Measurements from ENCODE around the gene DEDD. TPM values are rescaled to one million over a fixed set of nuclear protein-coding genes. Genes with fewer than 3 reads are reported as not detected.

DEDD gene
- total RNA-seq, 2 donors from 2014 or later = 49.8 to 51.3 TPM

GRCh38 chr1:161081519-161081918, 50.9 kb downstream of the DEDD start:
- Mint-ChIP-seq H3K4me1 (ENCODE audit: low read depth) (peaks cover 5% of the 10 kb centered on the region), H3K27ac (no peak overlapping the region), H3K36me3 (ENCODE audit: insufficient read depth in 2 of 2) (no peaks in the 10 kb centered on the region), H3K27me3 (ENCODE audit: low read depth) (no peaks in the 10 kb centered on the region), H3K9me3 (no peaks in the 10 kb centered on the region), H3K4me3 (no peak overlapping the region)
- ATAC-seq (replicated peaks in 1 of 2) (no peak), DNase-seq (no peak)

DNA sequence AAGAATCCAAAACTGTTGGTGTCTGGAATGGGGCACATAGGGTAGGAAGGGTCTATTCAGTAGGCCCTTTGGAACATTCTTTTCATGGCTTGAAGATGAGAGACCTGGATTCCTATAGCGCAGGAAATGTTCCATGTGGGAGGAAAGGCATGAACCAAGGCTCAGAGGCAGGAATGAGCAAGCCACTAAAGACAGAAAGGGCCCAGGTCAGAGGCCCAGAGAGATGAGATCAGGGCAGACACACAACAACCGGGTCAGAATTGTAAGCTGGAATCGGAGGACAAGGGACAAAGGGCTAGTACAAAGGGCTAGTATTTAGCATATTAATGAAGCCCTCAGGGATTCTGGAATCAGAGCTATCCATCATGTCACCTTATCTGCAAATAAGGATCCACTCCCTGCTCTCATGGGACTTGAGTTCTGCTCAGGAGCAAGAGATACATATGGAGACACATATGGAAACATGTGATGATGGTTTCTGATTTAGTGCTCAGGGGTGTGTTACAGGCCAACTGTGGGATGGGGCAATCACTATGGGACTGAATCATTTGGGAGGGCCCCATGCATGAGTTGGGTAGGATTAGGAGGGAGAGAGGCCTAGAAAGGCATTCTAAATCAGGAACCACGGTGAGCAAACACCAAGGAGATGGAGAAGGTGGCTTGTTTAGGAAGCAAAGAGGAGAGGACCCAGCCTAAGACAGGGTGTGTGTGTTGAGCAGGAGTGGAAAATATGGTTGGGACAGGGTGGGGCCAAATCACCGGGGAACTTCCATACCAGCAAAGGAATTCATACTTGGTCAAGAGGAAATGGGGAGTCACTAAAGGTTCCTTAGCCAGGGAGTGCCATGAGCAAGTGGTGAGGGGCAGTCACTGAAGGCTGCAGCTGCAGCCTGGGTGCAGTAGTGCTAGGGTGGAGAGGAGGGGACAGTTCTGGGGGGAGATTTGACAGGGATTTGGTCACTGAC, 51.7 kb downstream of the DEDD start:
- DNase-seq (no peak), ATAC-seq (replicated peaks in 1 of 2) (peak in 1 of 2 donors; percentile 36)
- Mint-ChIP-seq H3K4me3 (no peak overlapping the region), H3K36me3 (ENCODE audit: insufficient read depth in 2 of 2) (no peaks in the 10 kb centered on the region), H3K27ac (no peak overlapping the region), H3K4me1 (ENCODE audit: low read depth) (peaks cover 5% of the 10 kb centered on the region), H3K27me3 (ENCODE audit: low read depth) (no peaks in the 10 kb centered on the region), H3K9me3 (no peaks in the 10 kb centered on the region)

- no peak overlapping the region for H3K27ac Mint-ChIP-seq
These were observed 52.9 kb downstream of the DEDD start for GRCh38 chr1:161079436-161080110.

GRCh38 chr1:161077426-161077825, 55.0 kb downstream of the DEDD start:
- Mint-ChIP-seq H3K27me3 (ENCODE audit: low read depth) (no peaks in the 10 kb centered on the region), H3K4me1 (ENCODE audit: low read depth) (peaks cover 5% of the 10 kb centered on the region), H3K36me3 (ENCODE audit: insufficient read depth in 2 of 2) (no peaks in the 10 kb centered on the region), H3K27ac (no peak overlapping the region), H3K4me3 (no peak overlapping the region), H3K9me3 (no peaks in the 10 kb centered on the region)
- ATAC-seq (replicated peaks in 1 of 2) (no peak), DNase-seq (no peak)

More at GRCh38 chr1:161079436-161080110, 52.9 kb downstream of the DEDD start:
- Mint-ChIP-seq H3K4me3 (no peak overlapping the region), H3K9me3 (no peaks in the 10 kb centered on the region), H3K27me3 (ENCODE audit: low read depth) (no peaks in the 10 kb centered on the region), H3K4me1 (ENCODE audit: low read depth) (peaks cover 5% of the 10 kb centered on the region), H3K36me3 (ENCODE audit: insufficient read depth in 2 of 2) (no peaks in the 10 kb centered on the region)
- ATAC-seq (replicated peaks in 1 of 2) (peak in 1 of 2 donors; percentile 27), DNase-seq (no peak)

GRCh38 chr1:161076410-161076809, 56.1 kb downstream of the DEDD start:
- peaks cover 13% of the 10 kb centered on the region for H3K4me1 Mint-ChIP-seq (ENCODE audit: low read depth)
- no peak overlapping the region for H3K4me3 Mint-ChIP-seq
- ATAC-seq (replicated peaks in 1 of 2) (no peak), DNase-seq (no peak)
- H3K27me3 Mint-ChIP-seq (ENCODE audit: low read depth) = no peaks in the 10 kb centered on the region
- H3K9me3 Mint-ChIP-seq = no peaks in the 10 kb centered on the region
- no peak overlapping the region for H3K27ac Mint-ChIP-seq
- no peaks in the 10 kb centered on the region for H3K36me3 Mint-ChIP-seq (ENCODE audit: insufficient read depth in 2 of 2)

DNA sequence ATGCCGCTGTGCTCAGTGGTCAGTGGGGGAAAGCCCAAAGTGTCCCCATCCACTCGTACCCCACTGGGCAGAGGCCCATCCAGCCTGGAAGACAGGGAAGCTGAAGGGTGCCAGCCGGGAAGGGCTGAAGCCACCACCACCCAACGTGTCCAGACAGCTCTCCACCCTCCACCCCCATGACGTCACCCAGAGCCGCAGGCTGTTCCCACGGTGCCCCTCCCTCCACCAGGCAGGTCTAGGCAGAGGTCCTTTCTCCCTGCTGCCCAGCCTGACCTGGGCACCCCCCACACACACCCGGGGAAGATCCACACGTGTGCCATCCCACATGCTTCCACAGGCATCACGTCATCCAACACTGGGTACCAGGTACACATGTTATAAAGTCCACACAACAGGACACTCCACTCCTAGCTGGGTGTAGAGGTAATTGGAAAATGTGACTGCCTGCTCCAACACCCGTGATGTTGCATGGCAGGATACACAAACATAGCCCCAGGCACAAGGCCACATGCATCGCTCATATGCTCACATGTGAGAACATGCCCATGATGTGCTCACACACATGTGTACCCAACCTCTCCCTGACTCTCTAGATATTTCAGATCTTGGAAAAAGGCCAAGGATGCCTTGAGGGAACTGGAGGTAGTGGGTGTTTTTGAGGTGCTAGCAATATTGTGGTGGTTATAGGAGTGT, 57.6 kb downstream of the DEDD start:
- H3K4me3 Mint-ChIP-seq = no peak overlapping the region
- ATAC-seq (replicated peaks in 1 of 2) = no peak
- H3K36me3 Mint-ChIP-seq (ENCODE audit: insufficient read depth in 2 of 2) = peaks cover 0 to under 1% of the 10 kb centered on the region in 2 donors

GRCh38 chr1:161073474-161074121, 58.9 kb downstream of the DEDD start:
- ATAC-seq (replicated peaks in 1 of 2) (no peak), DNase-seq (no peak)
- peaks cover 26% of the 10 kb centered on the region for H3K4me1 Mint-ChIP-seq (ENCODE audit: low read depth)
- H3K27ac Mint-ChIP-seq = no peak overlapping the region
- no peaks in the 10 kb centered on the region for H3K27me3 Mint-ChIP-seq (ENCODE audit: low read depth)
- H3K4me3 Mint-ChIP-seq = no peak overlapping the region
- peaks cover 7 to 9% of the 10 kb centered on the region in 2 donors for H3K36me3 Mint-ChIP-seq (ENCODE audit: insufficient read depth in 2 of 2)
- H3K9me3 Mint-ChIP-seq = no peaks in the 10 kb centered on the region

More for the DNA sequence above, 57.6 kb downstream of the DEDD start:
- DNase-seq = no peak
- H3K4me1 Mint-ChIP-seq (ENCODE audit: low read depth) = peaks cover 24% of the 10 kb centered on the region
- H3K27me3 Mint-ChIP-seq (ENCODE audit: low read depth) = no peaks in the 10 kb centered on the region
- no peak overlapping the region for H3K27ac Mint-ChIP-seq
- H3K9me3 Mint-ChIP-seq = no peaks in the 10 kb centered on the region

- no peaks in the 10 kb centered on the region for H3K27me3 Mint-ChIP-seq (ENCODE audit: low read depth)
- no peaks in the 10 kb centered on the region for H3K9me3 Mint-ChIP-seq
- DNase-seq = no peak
- peaks cover 32% of the 10 kb centered on the region for H3K4me1 Mint-ChIP-seq (ENCODE audit: low read depth)
- H3K36me3 Mint-ChIP-seq (ENCODE audit: insufficient read depth in 2 of 2) = peaks cover 8 to 12% of the 10 kb centered on the region in 2 donors
- H3K4me3 Mint-ChIP-seq = no peak overlapping the region
- no peak for ATAC-seq (replicated peaks in 1 of 2)
- no peak overlapping the region for H3K27ac Mint-ChIP-seq
These were observed 59.6 kb downstream of the DEDD start for GRCh38 chr1:161072751-161073449.

DNA sequence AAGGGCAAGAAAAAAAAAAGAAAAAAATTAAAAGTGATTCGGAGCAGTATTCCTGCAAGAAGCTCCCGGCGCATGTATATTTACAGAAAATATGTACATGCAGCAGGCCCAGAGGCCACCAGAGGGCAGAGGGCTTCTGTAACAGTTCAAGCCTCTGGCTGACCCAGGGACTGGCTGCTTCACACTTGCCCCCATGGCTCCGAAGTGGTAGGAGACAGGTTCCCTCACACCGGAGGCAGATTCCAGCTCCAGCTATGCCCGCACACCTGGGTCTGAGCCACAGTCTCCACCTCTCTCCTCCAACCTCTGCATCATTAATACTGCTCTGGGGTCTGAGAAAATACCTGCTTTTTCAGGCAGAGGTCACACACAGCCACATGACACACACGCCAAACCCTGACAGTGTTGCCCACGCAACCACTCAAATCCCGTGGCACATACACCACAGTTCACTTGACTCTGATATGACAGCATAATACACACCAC, 60.5 kb downstream of the DEDD start:
- H3K4me1 Mint-ChIP-seq (ENCODE audit: low read depth) = peaks cover 42% of the 10 kb centered on the region
- H3K4me3 Mint-ChIP-seq = no peak overlapping the region
- H3K27ac Mint-ChIP-seq = no peak overlapping the region
- H3K36me3 Mint-ChIP-seq (ENCODE audit: insufficient read depth in 2 of 2) = peaks cover 9 to 13% of the 10 kb centered on the region in 2 donors
- ATAC-seq (replicated peaks in 1 of 2) (no peak), DNase-seq (peak; percentile 58 to 64)
- no peaks in the 10 kb centered on the region for H3K27me3 Mint-ChIP-seq (ENCODE audit: low read depth)
- no peaks in the 10 kb centered on the region for H3K9me3 Mint-ChIP-seq

Other genes starting within 250 kb of the DEDD start
- not detected for gene ITLN1, start 247.5 kb downstream of the DEDD start, total RNA-seq
- gene ITLN2, start 177.9 kb downstream of the DEDD start, total RNA-seq = not detected
- 10 to 100 TPM; 38.2 to 38.8 TPM for gene F11R, start 111.5 kb downstream of the DEDD start, total RNA-seq
- gene TSTD1, start 93.7 kb downstream of the DEDD start, total RNA-seq = 10 to 100 TPM; 46.3 to 78.0 TPM
- gene USF1, start 86.7 kb downstream of the DEDD start, total RNA-seq = 10 to 100 TPM; 52.3 to 57.5 TPM
- 100 to 1,000 TPM; 192 to 198 TPM for gene ARHGAP30, start 62.8 kb downstream of the DEDD start, total RNA-seq
- under 1 TPM in 1 of 2 donors, not detected in 1; 0.31 TPM for gene NECTIN4, start 43.1 kb downstream of the DEDD start, total RNA-seq
- 1 to 10 TPM; 5.7 to 7.1 TPM for gene KLHDC9, start 34.3 kb downstream of the DEDD start, total RNA-seq
- 100 to 1,000 TPM; 117 to 122 TPM for gene PFDN2, start 14.6 kb downstream of the DEDD start, total RNA-seq
- 10 to 100 TPM; 82.0 to 87.2 TPM for gene NIT1, start 14.6 kb downstream of the DEDD start, total RNA-seq
- 10 to 100 TPM; 91.4 to 97.9 TPM for gene UFC1, start 21.3 kb upstream of the DEDD start, total RNA-seq
- gene USP21, start 26.8 kb upstream of the DEDD start, total RNA-seq = 10 to 100 TPM; 36.0 to 46.4 TPM
- 10 to 100 TPM; 35.3 to 45.9 TPM for gene PPOX, start 33.8 kb upstream of the DEDD start, total RNA-seq
- gene B4GALT3, start 44.8 kb upstream of the DEDD start, total RNA-seq = 10 to 100 TPM; 55.9 to 56.5 TPM
- 1 to 10 TPM; 4.0 to 7.7 TPM for gene ADAMTS4, start 66.4 kb upstream of the DEDD start, total RNA-seq
- 100 to 1,000 TPM; 108 to 114 TPM for gene NDUFS2, start 69.7 kb upstream of the DEDD start, total RNA-seq
- gene FCER1G, start 82.6 kb upstream of the DEDD start, total RNA-seq = 1 to 10 TPM; 1.8 to 3.7 TPM
- not detected for gene APOA2, start 91.0 kb upstream of the DEDD start, total RNA-seq
- gene TOMM40L, start 93.4 kb upstream of the DEDD start, total RNA-seq = 10 to 100 TPM; 10.3 to 14.6 TPM
- gene NR1I3, start 105.5 kb upstream of the DEDD start, total RNA-seq = not detected
- 1 to 10 TPM in 1 of 2 donors, under 1 TPM in 1; 0.55 to 1.2 TPM for gene PCP4L1, start 126.1 kb upstream of the DEDD start, total RNA-seq
- 1 to 10 TPM; 5.5 to 8.5 TPM for gene MPZ, start 177.3 kb upstream of the DEDD start, total RNA-seq
- gene SDHC, start 181.7 kb upstream of the DEDD start, total RNA-seq = 100 to 1,000 TPM; 140 to 141 TPM
- gene CFAP126, start 235.2 kb upstream of the DEDD start, total RNA-seq = under 1 TPM in 1 of 2 donors, not detected in 1; 0.76 TPM

All from activated T-cell treated with anti-CD3 and anti-CD28 coated beads, Interleukin-2, amount 50 U/mL, for 72 hours (primary cell).